Measurements from ENCODE around the gene ASPSCR1. TPM values are rescaled to one million over a fixed set of nuclear protein-coding genes. Genes with fewer than 3 reads are reported as not detected.

Gene ASPSCR1
- total RNA-seq, 1 donor from 2014 or later = 20.1 TPM

DNA sequence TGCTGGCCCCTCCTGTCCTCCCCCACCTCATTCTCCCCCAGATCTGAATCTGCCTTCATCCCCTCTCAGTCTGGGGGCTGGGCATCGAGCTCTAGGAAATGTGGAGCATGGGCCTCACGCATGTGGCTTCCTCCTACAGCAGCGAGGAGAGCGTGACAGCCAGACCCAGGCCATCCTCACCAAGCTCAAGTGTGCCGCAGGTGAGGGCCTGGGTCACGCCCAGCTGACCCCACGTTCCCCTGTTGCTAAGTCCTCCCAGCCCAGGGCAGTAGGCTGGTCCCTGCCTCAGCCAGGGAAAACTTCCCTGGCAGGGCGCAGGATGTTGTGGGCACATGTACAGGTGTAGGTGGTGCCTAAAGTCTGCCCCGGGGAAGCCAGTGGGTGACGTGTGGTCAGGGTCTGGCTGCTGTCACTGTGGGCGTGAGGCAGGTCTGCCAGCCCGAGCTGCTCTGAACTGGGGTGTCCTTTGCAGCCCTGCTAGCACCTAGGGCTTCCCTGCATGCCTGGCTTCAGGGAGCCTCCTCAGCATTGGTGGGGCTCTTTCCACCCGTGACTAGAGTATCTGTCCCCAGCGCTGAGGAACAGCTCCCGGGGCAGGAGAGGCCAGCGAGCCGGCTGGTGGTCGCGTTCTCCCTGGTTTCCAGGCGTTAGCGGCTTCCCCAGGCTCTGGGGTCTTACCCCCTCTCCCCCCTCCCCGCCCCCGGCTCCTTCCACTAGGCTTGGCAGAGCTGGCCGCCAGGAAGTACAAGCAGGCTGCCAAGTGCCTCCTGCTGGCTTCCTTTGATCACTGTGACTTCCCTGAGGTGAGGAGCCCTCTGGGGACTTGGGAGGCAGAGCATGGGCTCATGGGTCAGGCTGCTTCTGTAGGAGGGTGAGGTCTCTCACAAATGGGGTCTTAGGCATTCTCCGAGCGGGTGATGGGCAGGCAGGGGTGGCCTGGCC is 77.9 kb downstream of the ASPSCR1 start:
- TF ChIP-seq, protein P1, sequence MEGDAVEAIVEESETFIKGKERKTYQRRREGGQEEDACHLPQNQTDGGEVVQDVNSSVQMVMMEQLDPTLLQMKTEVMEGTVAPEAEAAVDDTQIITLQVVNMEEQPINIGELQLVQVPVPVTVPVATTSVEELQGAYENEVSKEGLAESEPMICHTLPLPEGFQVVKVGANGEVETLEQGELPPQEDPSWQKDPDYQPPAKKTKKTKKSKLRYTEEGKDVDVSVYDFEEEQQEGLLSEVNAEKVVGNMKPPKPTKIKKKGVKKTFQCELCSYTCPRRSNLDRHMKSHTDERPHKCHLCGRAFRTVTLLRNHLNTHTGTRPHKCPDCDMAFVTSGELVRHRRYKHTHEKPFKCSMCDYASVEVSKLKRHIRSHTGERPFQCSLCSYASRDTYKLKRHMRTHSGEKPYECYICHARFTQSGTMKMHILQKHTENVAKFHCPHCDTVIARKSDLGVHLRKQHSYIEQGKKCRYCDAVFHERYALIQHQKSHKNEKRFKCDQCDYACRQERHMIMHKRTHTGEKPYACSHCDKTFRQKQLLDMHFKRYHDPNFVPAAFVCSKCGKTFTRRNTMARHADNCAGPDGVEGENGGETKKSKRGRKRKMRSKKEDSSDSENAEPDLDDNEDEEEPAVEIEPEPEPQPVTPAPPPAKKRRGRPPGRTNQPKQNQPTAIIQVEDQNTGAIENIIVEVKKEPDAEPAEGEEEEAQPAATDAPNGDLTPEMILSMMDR (conservative IDR thresholded peaks at IDR 0.05; ENCODE audit: low read depth, low read length) = no peak
- H3K4me3 ChIP-seq (ENCODE audit: low read depth, low read length) = no peak overlapping the region
- no peak for DNase-seq (ENCODE audit: low read depth)

- H3K4me3 ChIP-seq (ENCODE audit: low read depth, low read length) = no peak overlapping the region
- TF ChIP-seq, protein P1 (conservative IDR thresholded peaks at IDR 0.05; ENCODE audit: low read depth, low read length) = no peak
- DNase-seq (ENCODE audit: low read depth) = no peak
Measured at GRCh38 chr17:82055965-82056728, 78.7 kb downstream of the ASPSCR1 start.

DNA sequence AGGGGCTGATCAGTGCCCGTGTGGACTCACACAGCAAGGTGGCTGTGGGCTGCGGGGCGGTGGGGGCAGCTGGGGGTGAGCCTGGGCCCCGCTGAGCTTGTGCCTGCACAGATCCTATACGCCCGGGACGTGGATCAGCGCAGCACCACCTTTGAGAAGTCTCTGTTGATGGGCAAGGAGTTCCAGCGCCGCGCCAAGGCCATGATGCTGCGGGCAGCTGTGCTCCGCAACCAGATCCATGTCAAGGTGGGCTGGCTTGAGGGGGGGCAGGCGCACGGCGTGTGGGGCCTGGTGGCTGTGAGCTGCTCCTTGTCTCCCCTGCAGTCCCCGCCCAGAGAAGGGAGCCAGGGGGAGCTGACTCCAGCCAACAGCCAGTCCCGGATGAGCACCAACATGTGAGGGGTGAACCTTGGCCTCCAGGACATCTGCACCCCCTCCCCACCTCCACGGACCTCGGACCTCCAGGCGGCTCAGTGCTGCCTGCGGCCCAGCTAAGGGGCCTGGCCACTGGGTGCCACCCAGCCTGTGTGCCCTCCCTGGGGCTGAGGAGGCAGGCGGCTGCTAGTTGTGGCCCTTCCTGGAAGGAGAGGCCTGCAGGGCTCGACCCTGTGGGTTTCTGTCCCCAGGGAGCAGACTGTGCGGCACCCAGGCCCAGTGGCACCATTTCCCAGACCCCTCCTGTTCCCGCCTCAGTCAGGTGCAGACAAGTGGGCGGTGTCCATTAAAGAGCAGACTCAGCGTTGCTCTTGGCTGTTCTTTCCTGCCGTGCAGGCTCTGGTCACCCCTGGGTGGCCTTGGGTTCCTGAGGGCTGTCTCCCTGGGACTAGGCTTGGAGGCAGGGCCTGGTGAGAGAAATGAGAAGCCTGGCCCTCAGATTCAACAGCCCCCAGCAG is 79.5 kb downstream of the ASPSCR1 start:
- DNase-seq (ENCODE audit: low read depth) = no peak
- TF ChIP-seq, protein P1 (conservative IDR thresholded peaks at IDR 0.05; ENCODE audit: low read depth, low read length) = no peak
- no peak overlapping the region for H3K4me3 ChIP-seq (ENCODE audit: low read depth, low read length)

DNA sequence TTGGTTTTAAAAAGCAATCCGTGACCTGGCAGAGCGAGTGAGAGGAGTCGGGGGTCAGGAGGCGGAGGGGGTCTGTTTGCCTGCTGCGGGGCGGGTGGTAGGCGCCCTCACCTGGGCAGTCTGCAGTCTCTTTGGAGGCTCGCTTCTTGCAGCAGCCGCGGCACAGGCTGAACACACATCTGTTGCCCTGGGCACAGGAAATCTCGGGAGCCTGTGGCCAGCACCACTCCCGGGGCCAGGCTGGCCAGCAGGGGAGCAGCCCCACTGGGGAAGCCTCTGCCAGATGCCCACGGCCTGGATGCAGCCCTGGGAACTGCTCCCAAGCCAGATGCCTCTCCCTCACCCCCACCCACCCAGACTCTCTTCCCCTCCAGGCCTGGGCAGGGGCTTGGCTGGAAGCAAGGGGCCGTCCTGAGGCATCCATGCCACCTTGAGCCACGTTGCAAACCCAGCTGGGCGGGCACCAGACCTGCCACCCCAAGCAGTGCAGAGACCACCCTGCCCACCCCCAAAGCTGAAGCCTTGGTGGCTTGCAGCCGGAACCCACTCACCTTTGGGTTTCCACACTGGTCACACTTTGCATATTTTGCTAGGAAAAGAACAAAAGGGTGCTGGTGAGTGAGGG is 80.9 kb downstream of the ASPSCR1 start:
- TF ChIP-seq, protein P1 (conservative IDR thresholded peaks at IDR 0.05; ENCODE audit: low read depth, low read length) = no peak
- no peak overlapping the region for H3K4me3 ChIP-seq (ENCODE audit: low read depth, low read length)
- DNase-seq (ENCODE audit: low read depth) = no peak

DNA sequence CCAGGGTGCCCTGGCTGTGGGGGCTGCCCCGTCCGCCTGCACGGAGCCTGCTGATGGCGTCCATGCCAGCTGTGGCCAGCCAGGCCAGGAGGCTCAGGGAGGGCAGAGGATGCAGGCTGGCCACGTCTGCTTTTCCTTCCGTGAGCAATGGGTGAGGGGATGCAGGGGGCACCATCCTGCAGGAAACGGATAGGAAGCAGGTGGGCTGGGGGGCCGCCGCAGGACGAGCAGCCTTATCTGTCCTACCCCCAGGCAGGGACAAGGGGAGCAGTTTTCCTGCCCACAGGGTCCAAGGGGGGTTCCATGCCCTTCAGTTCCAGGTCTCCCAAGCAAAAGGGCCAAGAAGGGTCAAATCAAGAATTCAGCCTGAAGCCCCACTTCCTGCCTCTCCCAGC is 81.4 kb downstream of the ASPSCR1 start:
- no peak overlapping the region for H3K4me3 ChIP-seq (ENCODE audit: low read depth, low read length)
- no peak for DNase-seq (ENCODE audit: low read depth)
- TF ChIP-seq, protein P1 (conservative IDR thresholded peaks at IDR 0.05; ENCODE audit: low read depth, low read length) = no peak
